Activated gamma-delta T cell treated with anti-CD3 and anti-CD28 coated beads, Interleukin-2, amount 50 U/mL, for 16 hours (primary cell): ENCODE results near the gene TMED5.
A peak's percentile ranks its signal among the peaks of the same experiment; 100 is the strongest.
"Not testable (repeated sequence)": the region's sequence is repeated elsewhere in the genome, so short reads cannot be mapped to it uniquely, and the experiment has no call there.

ENCODE experiments used
- DNase-seq: peaks from one replicate; pipeline ENCODE4 v3.0.0-alpha.2; 2020; ENCODE audit warnings: low read depth

Gene TMED5

GRCh38 chr1:93179886-93180722 lies at the start of gene TMED5:
TMED5 (minus strand) TSS chr1:93180413; CDS start chr1:93180242, 171 bp downstream.
- peak; percentile 92 for DNase-seq

GRCh38 chr1:93223023-93223675 lies 42.9 kb upstream of the TMED5 start:
- no peak for DNase-seq

GRCh38 chr1:93221913-93222312 lies 41.7 kb upstream of the TMED5 start:
- no peak for DNase-seq

- DNase-seq = not testable (repeated sequence)
Observed at GRCh38 chr1:93220716-93221115, 40.5 kb upstream of the TMED5 start.

GRCh38 chr1:93219443-93219842 lies 39.2 kb upstream of the TMED5 start:
- DNase-seq = no peak

- DNase-seq = no peak
Observed at GRCh38 chr1:93215322-93215721, 35.1 kb upstream of the TMED5 start.

GRCh38 chr1:93207211-93207610 lies 27.0 kb upstream of the TMED5 start:
- DNase-seq = no peak

- DNase-seq = no peak
Observed at GRCh38 chr1:93206567-93206954, 26.3 kb upstream of the TMED5 start.

- DNase-seq = no peak
Observed at GRCh38 chr1:93205892-93206566, 25.8 kb upstream of the TMED5 start.

GRCh38 chr1:93200714-93201113 lies 20.5 kb upstream of the TMED5 start:
- no peak for DNase-seq

GRCh38 chr1:93200086-93200620 lies 19.9 kb upstream of the TMED5 start:
- DNase-seq = no peak

GRCh38 chr1:93199150-93199549 lies 18.9 kb upstream of the TMED5 start:
- no peak for DNase-seq

- DNase-seq = no peak
Observed at GRCh38 chr1:93196591-93196990, 16.4 kb upstream of the TMED5 start.

GRCh38 chr1:93194231-93194990 lies 14.2 kb upstream of the TMED5 start:
- no peak for DNase-seq

- DNase-seq = no peak
Observed at GRCh38 chr1:93190432-93190831, 10.2 kb upstream of the TMED5 start.

- DNase-seq = no peak
Observed at GRCh38 chr1:93186667-93187066, 6.5 kb upstream of the TMED5 start.

- peak; percentile 29 for DNase-seq
Observed at GRCh38 chr1:93180723-93181613, 755 bp upstream of the TMED5 start, which contains the start of gene CCDC18. CCDC18 (plus strand) TSS chr1:93180724; CDS start chr1:93183362, 2,638 bp downstream.

- no peak for DNase-seq
Observed at GRCh38 chr1:93178418-93178817, 1.8 kb downstream of the TMED5 start.

- no peak for DNase-seq
Observed at GRCh38 chr1:93177991-93178390, 2.2 kb downstream of the TMED5 start.

- DNase-seq = not testable (repeated sequence)
Observed at GRCh38 chr1:93174638-93175037, 5.6 kb downstream of the TMED5 start.

GRCh38 chr1:93172778-93173177 lies 7.4 kb downstream of the TMED5 start:
- DNase-seq = no peak
